HG03139 (cell line): ENCODE results near the gene VIL1.
A peak's percentile ranks its signal among the peaks of the same experiment; 100 is the strongest.

Experiments
- ATAC-seq: cut with Tn5 transposase; IDR thresholded peaks from one replicate; pipeline ENCODE4 v1.9.1; 2021; ENCODE audit not compliant: unreplicated experiment

Gene VIL1

DNA sequence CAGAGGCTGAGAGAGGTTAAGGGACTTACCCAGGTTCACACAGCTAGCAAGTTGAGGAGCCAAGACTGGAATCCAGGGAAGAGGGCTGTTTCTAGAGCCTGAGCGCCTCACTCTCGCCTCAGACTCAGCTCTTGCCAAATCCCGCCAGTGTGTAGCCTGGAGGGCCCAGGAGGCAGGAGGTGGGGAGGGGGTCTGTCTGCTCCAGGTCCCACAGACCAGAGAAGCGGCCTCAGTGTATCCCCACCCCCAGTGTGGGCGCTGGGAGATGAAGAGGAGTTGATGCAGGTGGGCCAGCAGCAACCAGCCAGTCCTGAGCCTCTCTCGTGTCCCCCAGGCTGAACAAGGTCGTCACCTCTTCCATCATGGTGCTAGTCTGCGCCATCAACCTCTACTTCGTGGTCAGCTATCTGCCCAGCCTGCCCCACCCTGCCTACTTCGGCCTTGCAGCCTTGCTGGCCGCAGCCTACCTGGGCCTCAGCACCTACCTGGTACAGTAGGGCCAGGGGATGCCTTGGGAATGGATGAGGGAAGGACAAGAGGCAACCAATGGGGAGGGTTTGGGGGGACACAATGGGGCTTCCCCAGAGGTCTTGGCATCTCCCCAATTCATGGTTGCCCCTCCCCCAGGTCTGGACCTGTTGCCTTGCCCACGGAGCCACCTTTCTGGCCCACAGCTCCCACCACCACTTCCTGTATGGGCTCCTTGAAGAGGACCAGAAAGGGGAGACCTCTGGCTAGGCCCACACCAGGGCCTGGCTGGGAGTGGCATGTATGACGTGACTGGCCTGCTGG, 24.4 kb upstream of the VIL1 start:
- ATAC-seq, result no peak

DNA sequence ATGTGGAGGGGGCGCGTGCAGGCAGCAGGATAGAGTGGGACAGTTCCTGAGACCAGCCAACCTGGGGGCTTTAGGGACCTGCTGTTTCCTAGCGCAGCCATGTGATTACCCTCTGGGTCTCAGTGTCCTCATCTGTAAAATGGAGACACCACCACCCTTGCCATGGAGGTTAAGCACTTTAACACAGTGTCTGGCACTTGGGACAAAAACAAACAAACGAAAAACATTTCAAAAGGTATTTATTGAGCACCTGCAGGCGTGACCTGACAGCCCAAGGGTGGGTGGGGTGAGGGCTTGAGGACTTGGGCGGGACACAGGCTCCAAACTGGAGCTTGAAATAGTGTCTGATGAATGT, 23.9 kb upstream of the VIL1 start:
- ATAC-seq, result no peak

- no peak for ATAC-seq
Observed at GRCh38 chr2:218395456-218395825, 23.5 kb upstream of the VIL1 start.

DNA sequence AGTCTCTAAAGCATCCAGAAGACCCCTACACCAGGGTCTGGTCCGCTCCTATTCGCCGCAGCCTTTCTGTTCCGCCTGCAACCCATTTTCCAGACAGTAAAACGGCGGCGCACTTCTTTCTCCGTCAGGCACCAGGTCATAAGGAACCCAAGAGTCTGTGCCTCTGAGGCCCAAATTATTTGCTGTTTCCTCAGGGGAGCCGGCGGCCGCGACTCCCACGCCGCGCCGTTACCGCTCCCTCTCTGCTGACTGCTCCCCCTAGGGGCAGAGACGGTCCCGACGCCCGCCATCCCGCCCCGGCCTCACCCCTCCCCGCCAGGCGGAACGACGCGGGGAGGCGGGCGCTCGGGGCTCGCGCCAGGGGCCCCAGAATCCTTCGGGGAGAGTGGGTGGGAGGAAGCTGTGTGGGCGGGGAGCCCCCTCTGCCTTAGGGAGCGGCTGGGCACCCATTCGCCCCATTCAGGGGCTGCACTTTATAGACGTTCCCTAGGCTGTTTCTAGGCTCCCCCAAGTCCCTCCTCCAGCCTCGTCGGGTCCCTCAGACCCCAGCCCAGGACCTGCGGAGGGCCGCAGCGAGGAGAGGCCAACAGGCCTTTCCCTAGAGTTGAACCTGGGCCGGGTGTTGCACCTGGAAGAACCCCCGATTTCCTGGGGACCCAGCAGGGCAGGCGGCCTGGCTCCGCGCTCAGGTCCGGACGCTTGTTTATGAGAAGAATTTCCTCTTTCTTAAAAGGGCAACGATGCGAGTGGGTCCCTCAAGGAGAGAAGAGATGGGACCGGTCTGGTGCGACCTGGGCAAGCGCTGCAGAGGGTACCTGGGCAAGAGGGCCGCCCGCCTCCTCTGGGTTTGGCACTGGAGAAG, 22.9 kb upstream of the VIL1 start:
- ATAC-seq, result peak; percentile 42

GRCh38 chr2:218396688-218397462, 22.0 kb upstream of the VIL1 start:
- no peak for ATAC-seq

GRCh38 chr2:218397463-218397819, 21.5 kb upstream of the VIL1 start:
- ATAC-seq, result no peak

GRCh38 chr2:218397820-218398436, 21.0 kb upstream of the VIL1 start:
- no peak for ATAC-seq

- ATAC-seq, result peak; percentile 0
Observed at GRCh38 chr2:218398437-218399390, 20.2 kb upstream of the VIL1 start.

DNA sequence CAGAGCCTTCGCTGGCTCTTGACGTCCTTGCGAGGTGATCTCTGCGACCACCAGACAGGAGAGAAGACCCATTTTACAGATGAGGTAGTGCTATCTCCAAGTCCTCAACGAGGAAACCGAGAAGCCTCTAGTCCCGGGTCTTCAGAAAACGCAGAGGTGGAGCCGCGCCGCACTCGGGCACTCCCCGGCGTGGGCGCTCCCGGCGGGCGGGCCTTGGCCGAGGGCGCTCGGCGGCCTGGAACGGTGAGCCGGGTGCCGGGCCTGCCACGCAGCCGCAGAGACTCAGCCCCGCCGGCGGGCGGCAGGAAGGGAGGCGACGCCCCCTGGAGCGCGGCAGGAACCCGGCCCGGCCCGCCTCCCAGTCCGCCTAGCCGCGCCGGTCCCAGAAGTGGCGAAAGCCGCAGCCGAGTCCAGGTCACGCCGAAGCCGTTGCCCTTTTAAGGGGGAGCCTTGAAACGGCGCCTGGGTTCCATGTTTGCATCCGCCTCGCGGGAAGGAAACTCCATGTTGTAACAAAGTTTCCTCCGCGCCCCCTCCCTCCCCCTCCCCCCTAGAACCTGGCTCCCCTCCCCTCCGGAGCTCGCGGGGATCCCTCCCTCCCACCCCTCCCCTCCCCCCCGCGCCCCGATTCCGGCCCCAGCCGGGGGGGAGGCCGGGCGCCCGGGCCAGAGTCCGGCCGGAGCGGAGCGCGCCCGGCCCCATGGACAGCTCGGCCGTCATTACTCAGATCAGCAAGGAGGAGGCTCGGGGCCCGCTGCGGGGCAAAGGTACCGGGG, 19.3 kb upstream of the VIL1 start, which contains the start of gene CTDSP1:
Gene CTDSP1, plus strand, starts transcription at position 478 of the 776 bp plus-strand sequence. Its CDS starts 223 bp downstream, at position 701.
- peak; percentile 31 for ATAC-seq

- no peak for ATAC-seq
Observed at GRCh38 chr2:218400167-218400929, 18.6 kb upstream of the VIL1 start.

DNA sequence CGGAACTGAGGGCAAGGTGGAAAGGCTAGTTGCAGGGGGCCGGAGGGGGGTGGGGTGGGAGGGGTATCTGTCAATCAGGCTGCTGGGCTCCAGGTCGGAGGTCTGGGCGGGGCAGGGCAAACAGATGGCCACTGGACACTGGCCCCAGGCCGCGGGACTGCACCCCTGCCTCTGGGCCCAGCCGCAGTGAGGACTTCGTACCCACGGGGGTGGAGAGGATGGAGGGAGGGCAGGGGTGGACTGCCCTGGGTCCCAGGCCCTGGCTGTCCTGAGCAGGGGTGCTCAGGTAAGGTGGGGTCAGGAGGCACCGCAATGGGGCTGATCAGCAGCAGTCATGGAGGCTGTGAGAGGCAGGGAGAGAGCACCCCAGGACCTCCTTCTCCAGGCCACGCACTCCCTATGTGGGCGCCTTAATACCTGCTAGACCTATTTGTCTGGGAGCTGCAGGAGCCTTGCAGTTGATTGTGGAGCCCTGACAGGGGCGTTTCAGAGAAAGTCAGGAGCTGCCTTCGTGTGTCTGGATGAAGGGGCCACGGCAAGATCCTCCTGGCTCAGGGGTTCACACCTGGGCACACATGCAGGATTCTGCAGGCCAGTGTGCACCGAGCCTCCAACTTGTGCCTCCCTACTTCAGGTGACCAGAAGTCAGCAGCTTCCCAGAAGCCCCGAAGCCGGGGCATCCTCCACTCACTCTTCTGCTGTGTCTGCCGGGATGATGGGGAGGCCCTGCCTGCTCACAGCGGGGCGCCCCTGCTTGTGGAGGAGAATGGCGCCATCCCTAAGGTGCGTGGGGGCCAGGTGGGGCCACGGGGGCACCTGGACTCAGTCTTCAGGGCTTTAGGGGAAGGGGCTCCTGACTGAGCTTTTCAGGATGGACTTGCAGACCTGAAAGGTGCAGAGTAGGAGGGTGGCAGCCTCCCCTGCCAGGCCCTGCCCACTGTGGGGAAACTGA, 17.7 kb upstream of the VIL1 start:
- no peak for ATAC-seq

GRCh38 chr2:218401890-218402289, 17.0 kb upstream of the VIL1 start:
- no peak for ATAC-seq

DNA sequence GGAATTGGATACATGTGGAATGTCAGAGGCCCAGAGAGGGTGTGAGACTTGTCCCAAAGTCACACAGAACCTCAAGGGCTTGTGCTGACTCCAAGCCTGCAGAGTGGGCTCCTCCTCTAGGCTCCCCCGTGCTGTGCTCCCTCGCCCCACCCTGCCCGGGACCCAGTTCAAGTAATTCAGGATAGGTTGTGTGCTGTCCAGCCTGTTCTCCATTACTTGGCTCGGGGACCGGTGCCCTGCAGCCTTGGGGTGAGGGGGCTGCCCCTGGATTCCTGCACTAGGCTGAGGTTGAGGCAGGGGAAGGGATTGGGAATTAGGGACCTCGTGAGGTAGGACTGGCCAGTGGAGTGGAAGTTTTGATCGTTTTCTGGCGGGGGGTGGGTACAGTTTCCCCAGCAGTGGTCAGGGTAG, 16.4 kb upstream of the VIL1 start:
- no peak for ATAC-seq

GRCh38 chr2:218402911-218403411, 16.0 kb upstream of the VIL1 start:
- no peak for ATAC-seq

- no peak for ATAC-seq
Observed at GRCh38 chr2:218403810-218404209, 15.1 kb upstream of the VIL1 start.

DNA sequence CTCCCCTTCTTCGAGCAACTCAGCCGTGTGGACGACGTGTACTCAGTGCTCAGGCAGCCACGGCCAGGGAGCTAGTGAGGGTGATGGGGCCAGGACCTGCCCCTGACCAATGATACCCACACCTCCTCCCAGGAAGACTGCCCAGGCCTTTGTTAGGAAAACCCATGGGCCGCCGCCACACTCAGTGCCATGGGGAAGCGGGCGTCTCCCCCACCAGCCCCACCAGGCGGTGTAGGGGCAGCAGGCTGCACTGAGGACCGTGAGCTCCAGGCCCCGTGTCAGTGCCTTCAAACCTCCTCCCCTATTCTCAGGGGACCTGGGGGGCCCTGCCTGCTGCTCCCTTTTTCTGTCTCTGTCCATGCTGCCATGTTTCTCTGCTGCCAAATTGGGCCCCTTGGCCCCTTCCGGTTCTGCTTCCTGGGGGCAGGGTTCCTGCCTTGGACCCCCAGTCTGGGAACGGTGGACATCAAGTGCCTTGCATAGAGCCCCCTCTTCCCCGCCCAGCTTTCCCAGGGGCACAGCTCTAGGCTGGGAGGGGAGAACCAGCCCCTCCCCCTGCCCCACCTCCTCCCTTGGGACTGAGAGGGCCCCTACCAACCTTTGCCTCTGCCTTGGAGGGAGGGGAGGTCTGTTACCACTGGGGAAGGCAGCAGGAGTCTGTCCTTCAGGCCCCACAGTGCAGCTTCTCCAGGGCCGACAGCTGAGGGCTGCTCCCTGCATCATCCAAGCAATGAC, 14.4 kb upstream of the VIL1 start:
- no peak for ATAC-seq
